LNCaP clone FGC (cell line): ENCODE results near the gene RPS15A.

Source experiments
- DNase-seq: peaks from one replicate; pipeline ENCODE4 v3.0.0-alpha.2; 2011; ENCODE audit warnings: low read depth
- H3K4me3 ChIP-seq: 2 replicates; pipeline ENCODE4 v1.5.1; 2011; ENCODE audit warnings: mild to moderate bottlenecking, low read depth, low read length, control low read depth
- TF ChIP-seq, protein P1 (sequence below): IDR thresholded peaks from 2 replicates; pipeline ENCODE4 v1.5.1; 2012; ENCODE audit warnings: mild to moderate bottlenecking; ENCODE audit not compliant: control insufficient read depth, insufficient read depth; ENCODE audit errors: extremely low read depth

The RPS15A gene

DNA sequence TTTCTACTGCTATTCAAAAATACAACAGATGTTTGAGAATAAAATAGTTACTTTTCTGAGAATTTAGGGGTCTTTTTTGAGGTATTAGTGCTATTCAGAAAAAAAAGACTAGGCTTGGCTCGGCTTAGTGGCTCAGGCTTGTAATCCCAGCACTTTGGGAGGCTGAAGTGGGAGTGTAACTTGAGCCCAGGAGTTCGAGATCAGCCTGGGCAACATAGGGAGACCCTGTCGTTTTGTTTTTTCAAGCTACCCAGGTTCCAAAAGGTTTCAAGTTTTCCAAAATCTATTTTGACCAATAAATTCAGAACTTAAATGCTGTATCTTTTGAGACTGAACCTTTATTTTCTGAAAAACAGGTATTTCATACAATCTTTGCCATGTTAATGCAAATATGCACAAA lies 14.4 kb upstream of the RPS15A start:
- no peak for DNase-seq
- TF ChIP-seq, protein P1, sequence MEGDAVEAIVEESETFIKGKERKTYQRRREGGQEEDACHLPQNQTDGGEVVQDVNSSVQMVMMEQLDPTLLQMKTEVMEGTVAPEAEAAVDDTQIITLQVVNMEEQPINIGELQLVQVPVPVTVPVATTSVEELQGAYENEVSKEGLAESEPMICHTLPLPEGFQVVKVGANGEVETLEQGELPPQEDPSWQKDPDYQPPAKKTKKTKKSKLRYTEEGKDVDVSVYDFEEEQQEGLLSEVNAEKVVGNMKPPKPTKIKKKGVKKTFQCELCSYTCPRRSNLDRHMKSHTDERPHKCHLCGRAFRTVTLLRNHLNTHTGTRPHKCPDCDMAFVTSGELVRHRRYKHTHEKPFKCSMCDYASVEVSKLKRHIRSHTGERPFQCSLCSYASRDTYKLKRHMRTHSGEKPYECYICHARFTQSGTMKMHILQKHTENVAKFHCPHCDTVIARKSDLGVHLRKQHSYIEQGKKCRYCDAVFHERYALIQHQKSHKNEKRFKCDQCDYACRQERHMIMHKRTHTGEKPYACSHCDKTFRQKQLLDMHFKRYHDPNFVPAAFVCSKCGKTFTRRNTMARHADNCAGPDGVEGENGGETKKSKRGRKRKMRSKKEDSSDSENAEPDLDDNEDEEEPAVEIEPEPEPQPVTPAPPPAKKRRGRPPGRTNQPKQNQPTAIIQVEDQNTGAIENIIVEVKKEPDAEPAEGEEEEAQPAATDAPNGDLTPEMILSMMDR: no peak

DNA sequence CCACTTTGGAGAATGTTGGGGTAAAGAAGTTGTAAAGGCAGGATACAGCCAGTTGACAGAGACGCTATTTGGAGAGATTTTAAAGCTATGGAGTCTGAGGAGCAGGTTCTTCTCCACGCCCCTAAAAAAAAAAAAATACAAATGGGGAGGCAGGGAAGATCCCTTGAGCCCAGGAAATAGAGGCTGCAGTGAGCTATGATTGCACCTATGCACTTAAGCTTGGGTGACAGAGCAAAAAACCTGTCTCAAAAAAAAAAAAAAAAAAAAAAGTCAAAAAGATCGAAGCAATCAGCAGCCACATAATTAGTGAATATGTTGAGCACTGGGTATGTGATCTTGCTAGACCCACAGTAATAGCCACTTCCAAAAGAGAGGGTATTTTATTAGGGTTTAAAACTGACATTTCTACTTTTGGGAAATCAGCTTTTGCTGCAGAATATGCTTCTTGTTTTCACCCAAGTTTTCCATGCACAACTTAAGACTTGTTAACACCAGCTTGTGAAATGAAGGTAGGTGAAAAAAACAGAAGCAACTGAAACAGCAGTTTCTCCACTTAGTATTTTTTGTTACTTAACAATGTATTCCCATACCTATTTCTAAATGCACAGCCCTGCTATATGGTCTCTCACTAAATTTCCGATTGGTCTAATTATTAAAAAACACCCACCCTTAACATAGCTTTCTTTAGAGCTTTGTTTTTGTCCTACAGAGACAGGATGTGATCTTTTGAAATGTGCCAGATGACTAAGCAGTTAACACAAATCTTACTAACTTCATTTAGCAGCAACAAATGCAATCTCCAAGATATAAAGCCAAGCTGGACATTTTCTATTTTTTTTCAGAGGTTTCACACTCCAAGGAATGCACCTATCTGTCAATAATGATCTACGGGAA lies 13.7 kb upstream of the RPS15A start:
- TF ChIP-seq, protein P1: no peak
- no peak overlapping the region for H3K4me3 ChIP-seq
- no peak for DNase-seq

More for the DNA sequence above, 14.4 kb upstream of the RPS15A start:
- H3K4me3 ChIP-seq: no peak overlapping the region

DNA sequence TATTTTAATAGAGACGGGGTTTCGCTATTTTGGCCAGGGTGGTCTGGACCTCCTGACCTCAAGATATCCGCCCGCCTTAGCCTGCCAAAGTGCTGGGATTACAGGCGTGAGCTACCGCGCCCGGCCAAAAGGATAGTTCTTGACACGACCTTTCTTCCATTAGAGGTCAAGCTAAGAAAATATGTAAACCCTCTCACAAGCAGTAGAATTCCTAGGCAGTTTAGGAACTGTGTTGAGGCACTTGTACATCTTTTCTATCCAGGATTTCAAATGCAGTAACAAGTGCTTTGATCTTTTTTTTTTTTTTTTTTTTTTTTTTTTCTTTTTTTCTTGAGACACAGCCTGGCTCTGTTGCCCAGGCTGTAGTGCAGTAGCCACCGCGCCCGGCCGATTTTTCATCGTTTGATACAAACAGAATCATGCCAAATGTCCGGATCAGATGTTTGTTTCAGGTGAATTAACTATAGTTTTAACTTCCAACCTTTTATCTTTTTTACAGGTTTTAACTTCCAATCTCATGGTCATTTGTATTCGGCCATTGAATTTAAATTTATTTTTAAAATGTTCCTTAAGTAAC lies 12.7 kb upstream of the RPS15A start:
- no peak for DNase-seq
- TF ChIP-seq, protein P1: no peak
- no peak overlapping the region for H3K4me3 ChIP-seq

DNA sequence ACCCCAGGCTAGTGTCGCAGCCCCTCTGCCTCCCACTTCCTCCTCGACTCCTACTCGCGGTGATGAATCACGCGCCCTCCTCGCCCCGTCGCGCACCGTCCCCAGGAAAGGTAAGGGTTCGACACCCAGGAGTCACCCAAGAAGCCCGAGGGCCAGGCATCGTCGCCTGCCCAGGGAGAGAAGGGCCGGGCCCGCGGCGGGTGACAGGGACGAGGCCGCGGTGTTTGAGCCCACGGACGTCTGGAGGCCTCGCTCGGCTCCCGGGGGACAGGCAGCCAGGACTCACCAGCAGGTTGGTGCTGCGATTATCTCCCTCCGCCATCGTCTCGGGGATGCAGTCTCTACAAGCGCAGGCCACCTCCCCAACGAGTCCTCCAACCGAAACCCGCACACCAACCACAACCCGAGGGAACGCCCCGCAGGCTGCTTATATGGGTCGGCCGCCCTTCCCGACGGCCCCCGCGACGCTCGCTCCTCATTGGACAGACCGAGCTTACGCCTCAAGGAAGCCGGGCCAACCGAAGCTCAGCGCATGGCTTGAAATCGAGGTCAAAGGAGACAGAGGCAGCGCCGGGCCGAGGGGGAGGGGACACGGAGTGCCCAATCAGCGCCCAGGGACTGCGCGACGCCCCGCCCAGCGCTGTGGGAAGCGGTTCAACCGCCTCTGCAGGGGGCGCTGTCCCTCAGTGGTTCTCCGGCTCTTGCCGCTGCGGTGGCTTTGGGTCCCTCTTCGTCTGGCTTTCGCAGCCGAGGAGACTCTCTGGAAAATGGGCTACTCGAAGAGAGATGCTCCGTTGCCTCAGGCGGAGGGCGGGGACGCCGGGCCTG lies 11.2 kb upstream of the RPS15A start, which contains the start of gene ARL6IP1:
ARL6IP1 (minus strand) TSS at position 405 of the 828 bp plus-strand sequence; CDS start at position 322, 83 bp downstream.
- TF ChIP-seq, protein P1: peak; percentile 89
- peak; percentile 98 for DNase-seq
- peak within 1 kb of the TSS; percentile 73 for H3K4me3 ChIP-seq

DNA sequence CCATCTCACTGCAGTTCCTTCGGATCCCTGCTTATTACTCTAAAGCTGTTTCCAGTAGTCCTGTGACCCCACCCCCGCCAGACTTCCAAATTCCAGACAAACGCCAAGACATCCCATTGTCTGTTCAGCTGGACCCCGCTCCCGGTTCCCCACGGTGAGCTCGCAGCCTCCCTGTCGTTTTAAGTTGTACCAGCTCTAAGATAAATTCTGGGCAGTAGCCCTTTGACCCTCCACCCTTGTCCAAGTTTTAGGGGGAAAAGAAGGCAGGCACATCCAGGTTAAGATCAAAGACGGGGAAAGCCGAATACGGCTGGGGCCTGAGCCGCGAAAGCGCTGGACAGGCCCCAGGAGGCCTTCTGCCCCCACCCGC lies 10.6 kb upstream of the RPS15A start:
- DNase-seq: no peak
- peak overlapping the region; percentile 73 for H3K4me3 ChIP-seq
- TF ChIP-seq, protein P1: no peak

DNA sequence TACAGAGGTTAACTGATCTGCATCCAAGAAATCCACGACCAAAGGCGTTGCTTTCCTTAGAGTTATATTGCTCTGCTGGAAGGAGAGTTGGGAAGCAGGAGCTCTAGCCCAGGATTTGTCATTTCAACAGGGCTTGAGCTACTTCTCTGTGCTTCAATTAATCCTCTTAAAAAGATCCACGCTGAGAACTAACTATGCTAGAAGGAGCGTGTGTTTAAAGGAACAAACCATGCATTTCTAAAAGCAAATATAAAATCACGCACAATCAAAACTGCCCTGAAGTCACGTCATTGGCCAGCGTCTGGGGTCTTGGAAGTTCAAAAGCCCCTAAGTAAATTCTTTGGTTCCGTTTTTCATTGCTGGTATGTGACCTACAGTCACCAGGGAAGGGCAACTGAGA lies 10.2 kb upstream of the RPS15A start:
- no peak for DNase-seq
- TF ChIP-seq, protein P1: no peak
- H3K4me3 ChIP-seq: peak overlapping the region; percentile 73
